SK-N-MC (cell line): Measurements from ENCODE around the gene SLC15A3.

Experiments used
- EZH2 ChIP-seq: fragments of 200-600 bp; sonication (generic); IDR thresholded peaks from one replicate; pipeline ENCODE4 v1.6.1; 2017; ENCODE audit warnings: antibody characterized with exemption
- POLR2AphosphoS5 ChIP-seq: IDR thresholded peaks from 2 replicates; pipeline ENCODE4 v1.6.1; 2012; ENCODE audit warnings: mild to moderate bottlenecking, low read depth, low read length, borderline replicate concordance

DNA sequence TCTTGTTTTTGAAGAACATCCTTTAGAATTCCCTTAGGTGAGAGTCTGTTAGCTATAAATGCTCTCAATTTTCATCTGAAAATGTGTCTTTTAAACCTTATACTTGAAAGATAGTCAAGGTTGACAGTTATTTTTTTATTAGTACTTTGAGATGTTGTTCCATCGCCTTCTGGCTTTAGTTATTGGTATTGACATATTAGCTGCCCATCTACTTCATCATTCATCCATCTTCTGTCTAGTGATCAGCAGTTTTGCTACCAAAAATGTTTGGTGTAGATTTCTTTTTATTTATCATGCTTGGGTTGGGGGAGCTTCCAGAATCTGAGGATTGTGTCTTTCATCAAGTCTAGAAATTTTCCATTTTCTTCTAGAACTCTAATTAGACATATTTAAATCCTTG, 16.2 kb upstream of the SLC15A3 start:
- TF ChIP-seq EZH2 (no peak), POLR2AphosphoS5 (no peak)
